Right renal cortex interstitium (tissue), 3 donors: ENCODE results near the gene PAM. TPM values are rescaled to one million over a fixed set of nuclear protein-coding genes. Genes with fewer than 3 reads are reported as not detected.
"Not testable (repeated sequence)": the region's sequence is repeated elsewhere in the genome, so short reads cannot be mapped to it uniquely, and the experiment has no call there.

Experiments
- DNase-seq, 3 donors: peaks; one replicate each; pipeline ENCODE4 v3.0.0-alpha.2; 2013; ENCODE audit warnings: low read depth in 3 of 3, low spot score in 2 of 3
- polyA plus RNA-seq, 3 donors: library from polyadenylated mRNA; unstranded; fragments of 120-200 nt; gene quantifications; one replicate each; pipeline ENCODE4 v1.2.1, GENCODE V29; 2013; ENCODE audit not compliant: insufficient read length in 3 of 3

PAM gene
- polyA plus RNA-seq, 3 donors: 216 to 245 (median 244) TPM

DNA sequence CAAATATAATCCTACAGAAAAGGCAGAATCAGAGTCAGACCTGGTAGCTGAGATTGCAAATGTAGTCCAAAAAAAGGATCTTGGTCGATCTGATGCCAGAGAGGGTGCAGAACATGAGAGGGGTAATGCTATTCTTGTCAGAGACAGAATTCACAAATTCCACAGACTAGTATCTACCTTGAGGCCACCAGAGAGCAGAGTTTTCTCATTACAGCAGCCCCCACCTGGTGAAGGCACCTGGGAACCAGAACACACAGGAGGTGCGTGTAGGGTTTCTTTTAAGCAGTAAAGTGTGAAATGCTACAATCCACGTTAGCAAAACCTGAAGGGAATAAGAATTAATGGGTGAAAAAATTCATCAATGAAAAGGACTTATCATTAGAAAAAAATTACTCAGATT is 219.1 kb downstream of the PAM start:
- DNase-seq: no peak

DNA sequence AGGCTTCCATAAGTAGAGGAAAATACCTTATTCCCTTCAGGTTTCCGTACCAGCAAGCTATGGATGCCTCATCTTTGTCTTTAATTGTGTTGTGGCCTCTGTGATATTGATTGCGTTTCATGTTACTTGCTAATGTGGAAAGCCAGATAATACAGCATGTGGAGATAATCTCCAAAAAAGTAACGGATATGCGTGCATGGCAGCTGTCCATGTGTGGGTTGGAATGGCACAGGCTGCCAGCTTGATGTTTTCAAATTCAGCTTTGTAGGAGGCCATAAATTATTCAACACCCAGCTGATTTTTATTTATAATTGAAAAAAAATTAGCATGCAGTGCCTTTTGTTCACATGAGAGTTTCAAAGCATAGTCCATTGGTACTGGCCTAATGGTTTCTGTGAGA is 219.9 kb downstream of the PAM start:
- DNase-seq: no peak

DNA sequence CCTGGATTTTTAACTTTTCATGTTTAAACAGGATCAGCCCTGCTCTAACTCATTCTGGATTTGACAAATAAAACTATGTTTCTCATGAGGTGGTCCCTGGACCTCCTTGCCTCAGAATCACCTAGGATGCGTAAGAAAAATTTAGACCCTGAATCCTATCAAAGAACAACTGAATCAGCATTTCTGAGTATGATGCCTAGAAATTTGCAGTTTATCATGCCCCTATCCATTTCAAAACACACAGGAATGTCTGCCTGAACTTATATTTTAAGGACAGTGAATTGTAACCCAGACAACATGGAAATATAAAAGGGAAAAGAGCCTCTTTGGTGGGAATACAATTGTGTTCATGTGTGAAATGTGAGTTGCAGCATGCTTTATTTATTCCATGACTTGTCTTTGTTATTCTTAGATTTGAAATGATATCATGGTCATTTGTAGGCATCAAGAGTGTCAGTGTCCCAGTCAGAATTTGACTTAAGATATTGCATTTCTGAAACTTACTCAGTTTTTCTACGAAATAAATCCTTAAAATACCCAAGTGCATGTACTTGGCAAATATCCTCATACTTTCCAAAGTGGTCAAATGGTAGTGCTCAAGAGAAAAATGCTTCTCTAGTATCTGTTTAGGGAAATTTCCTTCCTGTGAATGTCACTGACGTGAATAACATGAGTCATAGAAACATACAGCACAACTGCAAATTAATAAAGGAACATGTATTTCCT is 220.5 kb downstream of the PAM start:
- DNase-seq: no peak

DNA sequence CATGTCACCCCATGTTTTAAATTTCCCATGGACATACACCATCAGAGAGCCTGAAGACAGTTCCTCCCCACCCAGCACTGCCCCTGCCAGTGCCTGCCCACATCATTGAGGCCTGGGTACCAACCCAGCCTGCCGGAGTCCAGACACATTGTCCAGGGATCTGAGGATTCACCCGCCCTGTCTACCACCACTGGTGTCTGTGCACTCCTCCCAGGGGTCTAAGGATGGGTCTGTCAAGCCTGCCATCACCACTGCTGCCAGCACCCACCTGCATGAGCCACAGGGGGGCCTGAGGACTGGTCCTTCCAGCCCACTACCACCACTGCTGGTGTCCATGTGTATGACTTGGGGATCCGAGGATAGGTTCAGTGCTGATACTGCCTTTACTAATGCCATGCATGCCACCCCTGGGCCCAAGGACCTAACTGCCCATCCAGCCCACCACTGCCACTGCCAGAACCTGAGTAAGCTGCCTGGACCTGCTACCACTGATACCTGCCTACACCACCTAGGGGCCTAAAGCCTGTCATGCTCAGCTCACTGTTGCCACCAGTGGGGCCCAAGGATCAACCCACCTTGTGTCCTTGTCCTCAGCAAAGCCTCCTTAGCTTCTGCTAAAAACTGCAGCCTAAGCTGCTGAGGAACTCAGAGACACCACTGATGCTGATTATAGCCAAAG is 227.0 kb downstream of the PAM start:
- DNase-seq: no peak

DNA sequence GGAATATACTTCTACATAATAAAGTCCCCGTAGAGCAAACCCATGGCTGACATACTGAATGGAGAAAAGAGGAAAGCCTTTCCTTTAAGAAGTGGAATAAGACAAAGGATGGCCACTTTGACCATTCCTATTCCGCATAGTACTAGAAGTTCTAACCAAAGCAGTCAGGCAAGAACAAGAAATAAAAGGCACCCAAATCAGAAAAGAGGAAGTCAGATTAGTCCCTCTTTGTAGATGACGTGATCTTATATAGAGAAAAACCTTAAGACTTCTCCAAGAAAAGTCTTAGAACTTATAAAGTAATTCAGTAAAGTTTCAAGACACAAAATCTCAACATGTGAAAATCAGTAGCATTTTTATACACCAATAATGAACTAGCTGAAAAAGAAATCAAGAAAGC is 231.0 kb downstream of the PAM start:
- no peak for DNase-seq

DNA sequence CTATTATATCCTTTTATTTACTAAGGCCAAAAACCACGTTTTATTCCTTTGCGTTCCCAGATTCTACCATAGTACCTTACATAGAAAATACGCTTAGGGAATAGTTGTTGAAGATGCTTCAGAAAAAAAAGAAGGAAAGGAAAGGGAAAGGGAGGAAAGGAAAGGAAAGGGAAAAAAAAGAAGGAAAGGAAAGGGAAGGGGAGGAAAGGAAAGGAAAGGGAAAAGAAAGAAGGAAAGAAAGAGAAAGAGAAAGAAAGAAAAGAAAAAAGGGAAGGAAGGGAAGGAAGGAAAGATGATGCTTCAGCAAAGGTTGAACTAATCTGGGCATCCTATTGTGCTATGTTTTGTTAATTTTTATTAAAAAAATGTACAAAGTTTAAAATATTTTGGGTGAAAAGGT is 233.4 kb downstream of the PAM start:
- no peak for DNase-seq

DNA sequence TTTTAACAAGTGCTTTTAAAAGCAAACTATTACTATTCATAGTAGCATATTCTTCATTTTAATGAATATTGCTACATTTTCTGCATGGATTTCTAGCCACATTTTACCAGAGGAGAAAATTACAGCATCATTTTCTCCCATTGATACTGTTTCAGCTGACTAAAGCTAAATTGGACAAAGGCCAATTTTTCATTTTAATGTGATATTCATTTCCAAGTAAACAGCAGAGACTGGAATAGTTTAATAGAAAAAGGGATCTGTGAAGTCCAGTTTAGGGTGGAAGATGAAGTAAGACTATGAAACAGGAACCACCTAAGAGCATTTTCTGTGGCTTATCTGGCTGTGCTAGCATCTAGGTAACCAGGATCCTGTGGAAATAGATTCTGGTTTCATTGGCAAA is 236.7 kb downstream of the PAM start:
- no peak for DNase-seq

DNA sequence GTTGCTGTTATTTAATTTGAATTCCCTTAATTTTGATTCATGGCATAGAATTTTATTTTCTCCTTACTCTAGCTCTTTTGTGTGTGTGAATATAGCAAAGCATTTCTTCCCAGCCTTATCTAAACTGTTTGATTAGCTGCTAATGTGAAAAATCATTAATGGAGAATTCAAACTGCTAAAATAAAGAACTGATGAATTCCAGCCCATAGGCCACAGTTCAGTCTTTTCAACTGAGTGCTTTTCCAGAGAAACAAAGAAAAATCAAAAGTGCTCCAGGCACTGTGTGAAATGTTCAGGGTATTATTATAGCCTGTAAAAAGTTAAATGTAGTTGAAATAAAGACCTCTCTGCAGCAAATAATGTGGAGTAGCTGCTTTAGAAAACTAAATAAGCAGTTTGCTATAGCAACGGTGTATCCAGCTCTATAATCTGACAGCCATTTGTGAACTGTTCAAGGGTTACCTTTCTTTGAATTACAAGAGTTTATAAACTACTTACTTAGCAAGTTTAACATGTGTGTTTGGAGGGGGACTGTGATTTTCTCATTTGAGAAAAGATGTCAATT is 241.0 kb downstream of the PAM start:
- no peak for DNase-seq

DNA sequence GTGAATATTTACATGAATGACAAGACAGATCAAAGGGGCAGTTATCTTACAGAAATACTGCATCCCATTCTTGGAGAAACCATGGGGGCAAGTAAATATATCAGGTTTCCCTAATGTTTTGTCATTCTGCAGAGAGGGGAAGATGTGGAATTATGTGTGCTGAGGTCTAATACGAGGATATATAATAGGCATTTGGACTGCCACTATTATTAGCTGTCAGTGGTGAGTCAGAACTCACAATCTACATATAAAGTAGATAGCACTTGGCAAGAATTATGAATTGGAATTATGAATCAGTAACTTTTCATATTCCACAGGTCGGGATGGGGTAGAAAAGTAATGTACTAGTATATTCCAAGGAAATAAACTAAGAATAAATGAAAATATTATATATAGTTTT is 243.1 kb downstream of the PAM start:
- DNase-seq: no peak

DNA sequence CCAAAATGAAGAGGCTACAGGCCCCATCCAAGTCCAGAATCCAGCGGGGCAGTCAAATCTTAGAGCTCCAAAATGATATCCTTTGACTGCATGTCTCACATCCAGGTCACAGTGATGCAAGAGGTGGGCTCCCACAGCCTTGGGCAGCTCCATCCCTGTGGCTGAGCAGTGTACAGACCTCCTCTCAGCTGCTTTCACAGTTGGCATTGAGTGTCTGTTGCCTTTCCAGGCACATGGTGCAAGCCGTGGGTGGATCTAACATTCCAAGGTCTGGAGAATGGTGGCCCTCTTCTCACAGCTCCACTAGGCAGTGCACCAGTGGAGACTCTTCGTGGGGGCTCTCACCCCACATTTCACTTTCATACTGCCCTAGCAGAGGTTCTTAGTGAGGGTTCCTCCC is 244.1 kb downstream of the PAM start:
- DNase-seq: no peak

DNA sequence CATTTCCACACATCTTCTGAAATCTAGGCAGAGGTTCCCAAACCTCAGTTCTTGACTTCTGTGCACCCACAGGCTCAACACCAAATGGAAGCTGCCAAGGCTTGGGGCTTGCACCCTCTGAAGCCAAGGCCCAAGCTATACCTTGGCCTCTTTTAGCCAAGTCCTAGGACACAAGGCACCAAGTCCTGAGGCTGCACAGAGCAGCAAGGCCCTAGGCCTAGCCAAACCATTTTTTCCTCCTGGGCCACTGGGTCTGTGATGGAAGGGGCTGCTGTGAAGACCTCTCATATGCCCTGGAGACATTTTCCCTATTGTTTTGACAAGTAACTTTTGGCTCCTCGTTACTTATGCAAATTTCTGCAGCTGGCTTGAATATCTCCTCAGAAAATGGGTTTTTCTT is 244.5 kb downstream of the PAM start:
- not testable (repeated sequence) for DNase-seq

DNA sequence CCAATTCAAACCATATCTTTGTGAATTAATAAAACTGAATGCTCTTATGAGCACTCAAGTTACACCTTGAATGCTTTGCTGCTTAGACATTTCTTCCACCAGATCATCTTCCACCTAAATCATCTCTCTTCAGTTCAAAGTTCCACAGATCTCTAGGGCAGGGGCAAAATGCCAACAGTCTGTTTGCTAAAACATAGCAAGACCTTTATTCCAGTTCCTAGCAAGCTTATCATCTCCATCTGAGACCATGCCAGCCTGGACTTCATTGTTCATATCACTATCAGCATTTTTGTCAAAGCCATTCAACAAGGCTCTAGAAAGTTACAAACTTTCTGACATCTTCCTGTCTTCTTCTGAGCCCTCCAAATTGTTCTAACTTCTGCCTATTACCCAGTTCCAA is 245.0 kb downstream of the PAM start:
- DNase-seq: no peak

DNA sequence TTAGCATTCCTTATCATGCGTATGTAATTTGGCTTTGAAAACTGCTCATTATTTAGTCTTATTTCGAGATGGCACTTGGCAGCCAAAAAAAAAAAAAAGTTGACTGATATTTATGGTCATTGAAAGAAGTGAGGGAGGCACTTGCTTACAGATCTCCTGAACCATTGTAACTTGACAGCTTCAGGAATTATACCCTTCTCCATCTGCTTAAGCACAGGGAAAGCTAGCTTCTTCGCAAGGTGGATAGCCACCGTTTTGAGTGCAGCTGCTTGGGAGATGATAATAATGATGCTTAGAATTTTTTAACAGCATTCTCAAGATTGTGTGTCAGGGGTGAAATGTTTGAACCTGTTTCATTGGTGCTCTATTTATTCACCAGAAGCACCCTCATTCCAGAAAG is 248.8 kb downstream of the PAM start:
- no peak for DNase-seq

DNA sequence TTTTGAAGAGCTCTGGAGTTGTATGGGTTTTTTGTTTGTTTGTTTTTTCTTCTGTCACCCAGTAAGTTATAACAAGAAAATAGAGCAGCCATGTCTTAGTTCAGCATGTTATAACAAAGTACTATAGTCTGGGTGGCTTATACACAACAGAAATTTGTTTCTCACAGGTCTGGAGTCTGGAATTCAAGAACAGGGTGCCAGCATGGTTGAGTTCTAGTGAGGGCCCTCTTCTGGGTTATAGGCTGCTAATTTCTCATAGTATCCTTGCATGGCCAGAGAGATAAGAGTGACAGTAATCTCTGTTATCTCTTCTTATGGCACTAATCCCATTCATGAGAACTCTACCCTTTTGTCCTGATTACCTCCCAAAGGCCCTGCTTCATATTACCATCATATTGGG is 250.2 kb downstream of the PAM start:
- no peak for DNase-seq

DNA sequence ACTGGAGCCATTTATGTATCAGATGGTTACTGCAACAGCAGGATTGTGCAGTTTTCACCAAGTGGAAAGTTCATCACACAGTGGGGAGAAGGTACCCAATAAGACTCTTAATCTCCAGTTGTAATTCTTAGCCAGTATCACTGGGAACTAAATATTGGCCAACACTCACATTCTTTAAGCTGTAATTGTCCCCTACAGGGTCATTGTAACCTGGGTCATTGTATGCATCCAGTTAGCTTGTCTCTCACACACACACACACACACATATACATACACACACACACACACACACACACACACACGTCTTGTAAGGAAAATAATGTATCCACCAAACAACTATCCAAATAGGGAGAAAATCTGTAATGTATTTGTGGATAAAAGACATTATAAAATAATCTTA is 251.8 kb downstream of the PAM start:
- no peak for DNase-seq

DNA sequence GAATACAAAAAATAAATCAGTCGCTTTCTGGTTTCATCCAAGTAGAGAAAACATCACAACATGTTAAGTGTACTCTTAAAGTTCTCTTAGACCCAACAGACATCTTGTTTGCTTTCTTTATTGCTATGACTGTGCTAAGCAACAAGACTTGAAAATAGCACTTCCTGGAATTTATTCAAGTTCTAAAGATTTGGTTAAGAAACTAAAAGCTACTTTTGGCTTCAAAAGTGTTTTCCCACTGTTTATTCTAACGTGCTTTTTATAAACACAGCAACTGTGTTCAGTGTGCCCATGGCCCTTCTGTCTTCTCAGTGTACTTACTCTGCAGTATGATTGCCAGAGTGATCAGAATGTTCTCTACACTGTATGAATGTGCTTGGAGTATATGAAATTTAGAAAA is 255.1 kb downstream of the PAM start:
- DNase-seq: no peak

DNA sequence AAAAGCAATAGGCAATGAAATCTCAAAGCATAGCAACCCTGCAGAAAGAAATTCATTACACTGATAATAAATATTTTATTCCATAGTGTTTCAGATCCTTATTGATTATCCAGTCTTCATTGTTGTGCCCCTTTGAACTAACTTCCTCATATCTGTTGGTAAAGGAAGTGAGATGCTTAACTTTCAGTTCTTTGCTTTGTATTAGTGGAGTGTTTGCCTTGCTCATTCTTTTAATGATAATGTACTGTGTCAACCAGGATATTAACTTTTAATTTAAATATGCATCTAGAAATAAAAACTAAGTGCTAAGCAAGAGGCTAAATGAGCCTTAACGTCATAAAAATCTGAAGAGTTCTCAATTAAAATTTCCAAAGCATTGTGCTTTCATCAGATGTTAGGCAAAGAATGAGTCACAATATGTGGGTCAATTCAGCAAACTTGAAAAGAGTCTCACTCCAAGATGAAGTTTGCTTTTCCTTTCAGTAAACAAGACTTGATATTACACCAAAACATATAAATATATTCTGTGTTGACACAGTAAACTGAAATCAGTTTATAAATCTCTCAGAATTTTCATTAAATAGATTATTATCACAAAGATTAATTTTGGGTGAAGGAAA is 258.9 kb downstream of the PAM start:
- DNase-seq: no peak

DNA sequence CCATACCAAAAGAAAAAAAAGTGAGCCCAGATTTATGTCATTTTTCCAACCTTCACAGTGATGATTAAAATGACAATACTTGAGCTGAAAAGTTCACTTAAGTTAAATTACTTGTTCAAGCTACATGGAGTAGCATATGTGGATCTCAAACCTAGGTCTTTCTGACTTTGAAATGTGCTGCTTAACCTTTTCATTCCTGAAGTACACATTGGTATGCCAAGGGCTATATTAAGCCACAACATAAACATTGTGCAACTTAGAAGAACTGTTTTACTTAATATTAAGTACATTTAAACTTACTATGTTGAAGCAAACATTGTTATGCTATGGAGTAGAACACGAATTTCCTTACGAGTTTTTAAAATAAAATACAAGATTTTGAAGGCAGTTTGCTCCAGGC is 259.9 kb downstream of the PAM start:
- no peak for DNase-seq

DNA sequence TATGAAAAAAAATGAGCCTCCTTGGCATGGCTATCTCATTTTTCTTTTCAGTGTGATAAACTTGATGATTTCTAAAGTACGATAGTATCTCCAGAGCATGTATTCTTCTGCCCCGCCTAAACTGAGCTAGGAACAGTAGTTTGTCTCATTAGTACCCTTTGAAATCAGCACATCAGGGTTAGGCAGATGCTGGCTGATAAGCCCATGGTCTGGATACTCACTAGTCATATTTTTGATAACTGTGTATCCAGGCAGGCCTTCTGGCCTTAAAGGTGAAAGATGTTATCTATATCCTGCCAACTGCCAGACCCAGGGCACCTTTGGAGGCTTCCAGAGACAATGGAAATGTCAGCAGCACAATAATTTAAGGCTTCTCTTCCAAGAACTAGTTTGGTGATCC is 261.1 kb downstream of the PAM start:
- DNase-seq: no peak

DNA sequence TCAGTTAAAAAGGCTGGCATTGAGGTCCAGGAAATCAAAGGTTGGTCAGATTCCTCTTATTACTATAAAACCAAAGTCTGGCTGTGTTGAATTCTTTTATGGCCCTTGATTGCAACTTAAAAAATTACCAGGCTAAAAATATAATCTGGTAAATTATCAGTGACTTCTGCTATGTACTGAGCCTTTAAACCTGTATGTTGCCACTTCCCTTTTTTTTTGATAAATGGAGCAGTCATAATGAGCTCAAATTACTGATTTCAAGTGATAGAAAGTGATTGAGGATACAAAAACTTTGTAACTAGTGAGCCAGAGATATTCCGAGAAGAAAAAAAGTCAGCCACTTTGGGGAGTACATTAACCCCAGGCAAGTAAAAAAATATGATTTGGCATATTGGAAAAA is 264.7 kb downstream of the PAM start:
- no peak for DNase-seq

DNA sequence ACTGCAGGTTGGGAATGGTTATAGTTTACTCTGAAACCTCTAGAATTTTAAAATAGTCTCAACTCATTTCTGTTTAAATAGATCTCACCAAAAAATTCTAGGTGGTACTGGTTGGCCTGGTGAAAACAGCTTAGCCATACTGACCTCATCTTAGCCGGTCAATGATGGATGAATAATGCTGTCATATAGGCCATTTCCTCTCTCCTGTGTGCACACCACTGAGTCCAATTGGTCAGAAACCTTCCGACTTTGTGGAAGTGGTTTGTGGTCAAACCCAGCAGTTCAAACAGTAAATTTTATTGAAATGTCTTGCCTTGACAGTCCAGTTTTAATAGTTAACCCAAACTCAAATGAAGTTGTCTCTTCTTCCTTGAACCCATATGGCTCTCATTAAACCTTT is 266.2 kb downstream of the PAM start:
- no peak for DNase-seq

DNA sequence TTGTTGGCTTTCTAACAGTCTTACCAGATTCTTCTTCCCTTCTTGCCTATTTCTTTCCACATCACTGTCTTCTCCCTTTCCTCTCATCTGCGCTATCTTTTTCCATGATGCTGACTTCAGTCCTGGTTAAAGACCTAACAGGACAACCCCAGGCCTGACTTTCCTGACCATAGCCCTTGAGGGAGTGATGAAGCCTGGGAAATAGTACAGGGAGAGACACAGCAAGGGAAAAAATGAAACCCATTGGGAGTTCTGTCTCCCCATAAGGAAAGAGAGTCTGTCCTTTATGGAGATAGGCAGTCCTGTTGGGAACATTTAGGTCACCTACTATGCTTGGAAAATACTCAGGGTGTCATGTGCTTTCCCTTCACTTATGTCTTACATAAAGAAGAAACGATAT is 272.2 kb downstream of the PAM start:
- no peak for DNase-seq
